Measurements from ENCODE around the gene TNP1.

TNP1 gene

GRCh38 chr2:216878072-216878471 lies 18.2 kb upstream of the TNP1 start (continued):
- TF ChIP-seq ZNF488 (tag by site-specific recombination; IDR thresholded peaks at IDR 0.05) = no peak
- no peak for TF ChIP-seq ZNF112 (tag by site-specific recombination; IDR thresholded peaks at IDR 0.05)
- no peak for TF ChIP-seq KLF7 (tag by site-specific recombination; IDR thresholded peaks at IDR 0.05; ENCODE audit: borderline replicate concordance)
- no peak for TF ChIP-seq ZNF837 (tag by site-specific recombination; IDR thresholded peaks at IDR 0.05)
- TF ChIP-seq SP2 (tag by site-specific recombination; IDR thresholded peaks at IDR 0.05) = no peak
- no peak for TF ChIP-seq MYNN (tag by site-specific recombination; IDR thresholded peaks at IDR 0.05; ENCODE audit: borderline replicate concordance)
- TF ChIP-seq HOXD13 (CRISPR knock-in tag; IDR thresholded peaks at IDR 0.05; ENCODE audit: borderline replicate concordance) = no peak
- TF ChIP-seq ZNF449 (tag by site-specific recombination; IDR thresholded peaks at IDR 0.05) = no peak
- TF ChIP-seq ZNF211 (tag by site-specific recombination; IDR thresholded peaks at IDR 0.05; ENCODE audit: low read depth) = no peak

- H3K4me1 ChIP-seq (ENCODE audit: control insufficient read depth, insufficient read depth, low read length) = no peaks in the 10 kb centered on the region
- no peak for TF ChIP-seq ZNF600 (tag by site-specific recombination; IDR thresholded peaks at IDR 0.05)
- no peak for TF ChIP-seq ZNF433 (tag by site-specific recombination; IDR thresholded peaks at IDR 0.05; ENCODE audit: low read depth)
- TF ChIP-seq ZNF791 (tag by site-specific recombination; IDR thresholded peaks at IDR 0.05) = no peak
- TF ChIP-seq ZNF571 (tag by site-specific recombination; IDR thresholded peaks at IDR 0.05) = no peak
- no peak for TF ChIP-seq PRDM10 (tag by site-specific recombination; IDR thresholded peaks at IDR 0.05)
- no peak for TF ChIP-seq ZBTB20 (tag by site-specific recombination; IDR thresholded peaks at IDR 0.05)
- H3K9me3 ChIP-seq (ENCODE audit: control insufficient read depth, insufficient read depth, low read depth, low read length) = no peaks in the 10 kb centered on the region
- no peak overlapping the region for H3K4me3 ChIP-seq (ENCODE audit: low read depth, low read length)
- no peaks in the 10 kb centered on the region for H3K36me3 ChIP-seq (ENCODE audit: control insufficient read depth in 2 of 2, insufficient read depth in 1 of 2, low read length in 2 of 2)
- ChIA-PET CTCF (no interaction called here), POLR2A (no interaction called here)
- H3K27ac ChIP-seq (ENCODE audit: extremely low read depth, low read depth, low read length) = no peak overlapping the region
These were observed 17.2 kb upstream of the TNP1 start for GRCh38 chr2:216877085-216877484.

- Histone ChIP-seq H3K27ac (ENCODE audit: extremely low read depth, low read depth, low read length) (no peak overlapping the region), H3K9me3 (ENCODE audit: control insufficient read depth, insufficient read depth, low read depth, low read length) (no peaks in the 10 kb centered on the region), H3K4me1 (ENCODE audit: control insufficient read depth, insufficient read depth, low read length) (no peaks in the 10 kb centered on the region), H3K36me3 (ENCODE audit: control insufficient read depth in 2 of 2, insufficient read depth in 1 of 2, low read length in 2 of 2) (no peaks in the 10 kb centered on the region), H3K4me3 (ENCODE audit: low read depth, low read length) (no peak overlapping the region)
- ChIA-PET CTCF (no interaction called here), POLR2A (no interaction called here)
- TF ChIP-seq ZBTB7A (tag by site-specific recombination; IDR thresholded peaks at IDR 0.05; ENCODE audit: low read depth) (no peak), ZNF704 (tag by site-specific recombination; IDR thresholded peaks at IDR 0.05) (no peak), ZNF473 (tag by site-specific recombination; IDR thresholded peaks at IDR 0.05) (no peak), ZNF354C (tag by site-specific recombination; IDR thresholded peaks at IDR 0.05; ENCODE audit: borderline replicate concordance, low read depth) (no peak), ZBTB21 (tag by site-specific recombination; IDR thresholded peaks at IDR 0.05) (no peak), ZFHX2 (tag by site-specific recombination; conservative IDR thresholded peaks at IDR 0.05) (no peak), ZNF133 (tag by site-specific recombination; IDR thresholded peaks at IDR 0.05) (no peak)
These were observed 16.0 kb upstream of the TNP1 start for GRCh38 chr2:216875862-216876261.

All from HEK293 (cell line).